OCI-LY3 (cell line): ENCODE data around the gene SLC25A18.

Experiments
- H2AFZ ChIP-seq: fragments of 200-600, 300-600 bp; shearing (Covaris generic); 2 replicates; pipeline ENCODE4 v1.6.0; 2014; ENCODE audit warnings: antibody characterized with exemption, low read depth, low read length
- H3K27ac ChIP-seq: fragments of 200-600, 300-600 bp; sonication (generic); 2 replicates; pipeline ENCODE4 v1.5.1; 2014; ENCODE audit warnings: mild to moderate bottlenecking, low read length, moderate library complexity, mixed read lengths
- H3K27me3 ChIP-seq: fragments of 200-600, 300-600 bp; sonication (generic); 2 replicates; pipeline ENCODE4 v1.6.1; 2014; ENCODE audit warnings: low read depth, low read length, mixed read lengths
- H3K36me3 ChIP-seq: fragments of 200-600, 300-600 bp; sonication (generic); replicated peaks from 2 replicates; pipeline ENCODE3; 2014; ENCODE audit warnings: low read depth, low read length, mixed read lengths
- H3K4me1 ChIP-seq: fragments of 300-600, 200-600 bp; sonication (generic); 2 replicates; pipeline ENCODE4 v1.6.1; 2014; ENCODE audit warnings: low read length, mixed read lengths
- H3K4me2 ChIP-seq: fragments of 200-600, 300-600 bp; sonication (generic); 2 replicates; pipeline ENCODE4 v1.6.1; 2014; ENCODE audit warnings: low read length, mixed read lengths
- H3K4me3 ChIP-seq: fragments of 300-600, 200-600 bp; sonication (generic); 2 replicates; pipeline ENCODE4 v1.5.1; 2014; ENCODE audit warnings: antibody characterized with exemption, mild to moderate bottlenecking, low read length, moderate library complexity
- H3K79me2 ChIP-seq: fragments of 300-600, 200-600 bp; shearing (Covaris generic); 2 replicates; pipeline ENCODE4 v1.6.1; 2014; ENCODE audit warnings: mild to moderate bottlenecking, low read length, mixed read lengths
- H3K9ac ChIP-seq: fragments of 300-600, 200-600 bp; shearing (Covaris generic); 2 replicates; pipeline ENCODE4 v1.6.0; 2014; ENCODE audit warnings: mild to moderate bottlenecking, low read length, moderate library complexity
- H3K9me3 ChIP-seq: fragments of 200-600, 300-600 bp; shearing (Covaris generic); 2 replicates; pipeline ENCODE4 v1.6.1; 2014; ENCODE audit warnings: low read length, mixed read lengths; ENCODE audit not compliant: insufficient read depth
- H4K20me1 ChIP-seq: fragments of 200-600, 300-600 bp; sonication (generic); 2 replicates; pipeline ENCODE4 v1.6.1; 2016; ENCODE audit warnings: low read length, mixed read lengths; ENCODE audit not compliant: insufficient read depth
- CTCF ChIP-seq: fragments of 200-600, 300-600 bp; sonication (generic); IDR thresholded peaks from 2 replicates; pipeline ENCODE4 v1.5.1; 2014; ENCODE audit warnings: antibody characterized with exemption, low read length, low read depth
- EZH2phosphoT487 ChIP-seq: fragments of 200-600 bp; shearing (Covaris generic); IDR thresholded peaks from 2 replicates; pipeline ENCODE4 v1.6.1; 2018; ENCODE audit warnings: antibody characterized with exemption, mixed run types, low read depth

SLC25A18 gene

DNA sequence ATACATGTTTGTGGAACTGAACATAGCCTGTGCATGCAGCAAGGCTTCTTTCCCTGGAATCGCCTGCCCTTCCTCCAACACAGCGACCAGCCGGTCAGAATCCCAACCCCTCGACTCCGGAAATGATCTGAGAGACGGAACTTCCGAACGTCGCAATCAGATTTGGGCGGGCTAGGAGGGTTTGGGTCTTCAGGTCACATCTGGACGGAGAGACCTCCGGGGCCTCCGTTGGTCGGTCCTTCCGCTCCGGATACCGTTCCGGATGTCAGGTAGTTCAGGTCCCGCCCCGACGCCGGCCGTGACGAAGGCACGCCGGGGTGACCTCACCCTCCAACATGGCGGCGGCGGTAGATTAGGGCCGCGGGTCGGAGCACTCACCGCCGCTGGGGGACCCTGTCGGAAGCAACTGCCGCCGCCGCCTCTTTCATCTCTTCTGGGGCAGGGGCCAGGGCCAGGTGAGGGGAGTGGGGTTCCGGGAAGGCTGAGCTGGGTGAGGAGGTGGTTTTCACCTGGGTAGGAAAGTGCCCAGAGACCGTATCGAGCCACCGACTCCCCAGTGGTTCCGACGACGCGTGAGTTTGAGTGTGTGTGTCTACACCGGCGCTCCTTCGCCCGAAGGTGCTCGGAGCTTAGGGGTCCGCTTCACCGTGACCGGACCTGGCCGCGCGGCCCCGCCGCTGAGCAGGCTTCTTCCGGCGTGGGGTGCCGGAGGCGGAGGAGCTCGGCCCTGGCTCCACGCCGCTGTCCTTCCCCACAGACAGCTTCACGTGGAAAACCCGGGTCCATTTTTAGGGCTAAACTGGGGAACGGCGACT, 75.3 kb downstream of the SLC25A18 start, which contains the start of gene BCL2L13:
BCL2L13 (plus strand) TSS at position 326 of the 815 bp plus-strand sequence. CDS start 16,955 bp downstream, outside the sequence.
- peak within 1 kb of the TSS; percentile 95 for H3K4me2 ChIP-seq
- H3K27me3 ChIP-seq, result no peaks in the 10 kb centered on the region
- H4K20me1 ChIP-seq, result no peaks in the 10 kb centered on the region
- TF ChIP-seq EZH2phosphoT487 (no peak), CTCF (peak; percentile 9; the same call in 1 of the 2 replicates)
- peaks cover 47% of the 10 kb centered on the region for H3K79me2 ChIP-seq
- no peaks in the 10 kb centered on the region for H3K9me3 ChIP-seq
- peaks cover 20% of the 10 kb centered on the region for H3K36me3 ChIP-seq
- H3K4me1 ChIP-seq, result peaks cover 15% of the 10 kb centered on the region
- H3K9ac ChIP-seq, result peak within 1 kb of the TSS; percentile 83
- peak within 1 kb of the TSS; percentile 81 for H3K4me3 ChIP-seq
- H3K27ac ChIP-seq, result peak within 1 kb of the TSS; percentile 80
- H2AFZ ChIP-seq, result peak within 1 kb of the TSS; percentile 84

DNA sequence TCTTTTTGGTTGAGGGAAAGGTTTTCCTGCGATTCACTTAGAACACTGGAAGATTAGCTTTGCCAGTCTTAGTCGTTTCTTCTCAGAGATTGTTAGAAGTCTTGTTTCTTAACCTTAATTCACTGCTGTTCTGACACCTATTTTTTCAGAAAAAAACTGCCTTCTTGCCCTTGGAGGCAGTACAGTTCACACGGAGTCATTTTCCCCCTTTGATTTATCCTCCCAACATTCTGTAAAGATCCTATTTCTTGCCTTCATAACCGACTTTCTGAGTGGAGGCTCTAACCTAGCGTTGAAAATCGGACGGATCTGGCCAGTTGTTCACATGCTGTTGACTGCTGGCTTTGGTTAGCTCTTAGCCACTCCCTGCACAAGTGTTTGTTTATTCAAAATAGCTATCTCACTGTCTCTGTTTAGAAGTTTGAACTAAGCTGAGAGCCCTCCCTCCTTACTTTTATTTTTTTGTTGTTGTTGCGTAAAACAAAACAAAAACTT, 76.0 kb downstream of the SLC25A18 start:
- H2AFZ ChIP-seq, result peak overlapping the region; percentile 18; the same call in 1 of the 2 replicates
- peaks cover 20% of the 10 kb centered on the region for H3K36me3 ChIP-seq
- no peaks in the 10 kb centered on the region for H4K20me1 ChIP-seq
- peak overlapping the region; percentile 81 for H3K4me3 ChIP-seq
- H3K27ac ChIP-seq, result peak overlapping the region; percentile 80
- H3K9ac ChIP-seq, result peak overlapping the region; percentile 83
- no peaks in the 10 kb centered on the region for H3K9me3 ChIP-seq
- peak overlapping the region; percentile 95 for H3K4me2 ChIP-seq
- peaks cover 15% of the 10 kb centered on the region for H3K4me1 ChIP-seq
- no peaks in the 10 kb centered on the region for H3K27me3 ChIP-seq
- peaks cover 47% of the 10 kb centered on the region for H3K79me2 ChIP-seq
- no peak for TF ChIP-seq EZH2phosphoT487
- no peak for TF ChIP-seq CTCF
